HCT116 (cell line): Measurements from ENCODE around the gene TOMM70.

ENCODE experiments used
- POLR2A ChIP-seq: IDR thresholded peaks from 2 replicates; pipeline ENCODE4 v1.7.0; 2011; ENCODE audit warnings: borderline replicate concordance; ENCODE audit not compliant: insufficient read depth, insufficient read length; ENCODE audit errors: extremely low read depth
- TF ChIP-seq, protein P1 (sequence below), 3 experiments: fragments of 200-600 bp in 1 of 3; sonication (generic) in 1 of 3; IDR thresholded peaks in 2 of 3; conservative IDR thresholded peaks in 1 of 3; 2 replicates each; pipeline ENCODE4 v1.5.1; 2012 to 2017; ENCODE audit warnings: low read depth in 2 of 3, low read length in 2 of 3, antibody characterized with exemption in 1 of 3, borderline replicate concordance in 1 of 3, control low read depth in 1 of 3, mild to moderate bottlenecking in 1 of 3, mixed read lengths in 1 of 3, mixed run types in 1 of 3, moderate library complexity in 1 of 3; ENCODE audit not compliant: insufficient read depth in 1 of 3
- TF ChIP-seq, protein P2 (sequence below): IDR thresholded peaks from 2 replicates; pipeline ENCODE4 v1.6.1; 2012
- TF ChIP-seq, protein P3 (sequence below): IDR thresholded peaks from 2 replicates; pipeline ENCODE4 v1.6.1; 2012

DNA sequence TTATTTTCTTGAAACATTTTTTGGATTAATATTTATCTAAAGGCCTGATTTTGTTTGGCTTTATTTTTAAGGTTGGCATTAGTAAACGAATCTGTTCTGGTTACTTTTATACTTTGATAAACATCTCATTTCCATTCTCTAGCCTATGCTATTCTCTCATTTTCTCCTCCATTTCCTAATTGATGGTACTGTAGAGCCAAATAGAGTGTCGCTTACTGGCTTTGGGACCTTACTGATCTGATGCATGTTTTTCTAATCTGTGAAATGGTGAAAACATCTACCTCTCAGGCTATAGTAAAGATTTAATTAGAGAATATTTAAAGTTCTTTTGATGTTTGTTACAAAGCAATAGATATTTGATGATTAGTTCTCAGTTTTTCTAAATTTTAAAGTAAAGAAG lies 2.0 kb upstream of the TOMM70 start:
- TF ChIP-seq, protein P1, sequence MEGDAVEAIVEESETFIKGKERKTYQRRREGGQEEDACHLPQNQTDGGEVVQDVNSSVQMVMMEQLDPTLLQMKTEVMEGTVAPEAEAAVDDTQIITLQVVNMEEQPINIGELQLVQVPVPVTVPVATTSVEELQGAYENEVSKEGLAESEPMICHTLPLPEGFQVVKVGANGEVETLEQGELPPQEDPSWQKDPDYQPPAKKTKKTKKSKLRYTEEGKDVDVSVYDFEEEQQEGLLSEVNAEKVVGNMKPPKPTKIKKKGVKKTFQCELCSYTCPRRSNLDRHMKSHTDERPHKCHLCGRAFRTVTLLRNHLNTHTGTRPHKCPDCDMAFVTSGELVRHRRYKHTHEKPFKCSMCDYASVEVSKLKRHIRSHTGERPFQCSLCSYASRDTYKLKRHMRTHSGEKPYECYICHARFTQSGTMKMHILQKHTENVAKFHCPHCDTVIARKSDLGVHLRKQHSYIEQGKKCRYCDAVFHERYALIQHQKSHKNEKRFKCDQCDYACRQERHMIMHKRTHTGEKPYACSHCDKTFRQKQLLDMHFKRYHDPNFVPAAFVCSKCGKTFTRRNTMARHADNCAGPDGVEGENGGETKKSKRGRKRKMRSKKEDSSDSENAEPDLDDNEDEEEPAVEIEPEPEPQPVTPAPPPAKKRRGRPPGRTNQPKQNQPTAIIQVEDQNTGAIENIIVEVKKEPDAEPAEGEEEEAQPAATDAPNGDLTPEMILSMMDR (IDR thresholded peaks at IDR 0.05 in 2 of 3, conservative IDR thresholded peaks at IDR 0.05 in 1 of 3; ENCODE audit: borderline replicate concordance in 1 of 3, insufficient read depth in 1 of 3, low read depth in 2 of 3, low read length in 2 of 3): no peak
- no peak for TF ChIP-seq POLR2A
- TF ChIP-seq, protein P2, sequence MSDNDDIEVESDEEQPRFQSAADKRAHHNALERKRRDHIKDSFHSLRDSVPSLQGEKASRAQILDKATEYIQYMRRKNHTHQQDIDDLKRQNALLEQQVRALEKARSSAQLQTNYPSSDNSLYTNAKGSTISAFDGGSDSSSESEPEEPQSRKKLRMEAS: no peak
- TF ChIP-seq, protein P3, sequence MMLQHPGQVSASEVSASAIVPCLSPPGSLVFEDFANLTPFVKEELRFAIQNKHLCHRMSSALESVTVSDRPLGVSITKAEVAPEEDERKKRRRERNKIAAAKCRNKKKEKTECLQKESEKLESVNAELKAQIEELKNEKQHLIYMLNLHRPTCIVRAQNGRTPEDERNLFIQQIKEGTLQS: no peak
